Uterus (tissue), 2 donors: ENCODE results near the gene RNF183.

Source experiments
- POLR2A ChIP-seq, 2 donors: fragments of 450-650 bp; IDR thresholded peaks; one replicate each; pipeline ENCODE4 v1.6.1; 2016; ENCODE audit warnings: antibody characterized with exemption in 2 of 2, mild to moderate bottlenecking in 1 of 2, moderate library complexity in 1 of 2
- TF ChIP-seq, protein P1 (sequence below), 4 experiments: fragments of 200-600 bp in 2 of 4; fragments of 450-650 bp in 2 of 4; sonication (generic) in 2 of 4; IDR thresholded peaks; one replicate each; pipeline ENCODE4 v1.5.1; 2016 to 2019; ENCODE audit warnings: antibody characterized with exemption in 4 of 4, mild to moderate bottlenecking in 2 of 4, moderate library complexity in 1 of 4

DNA sequence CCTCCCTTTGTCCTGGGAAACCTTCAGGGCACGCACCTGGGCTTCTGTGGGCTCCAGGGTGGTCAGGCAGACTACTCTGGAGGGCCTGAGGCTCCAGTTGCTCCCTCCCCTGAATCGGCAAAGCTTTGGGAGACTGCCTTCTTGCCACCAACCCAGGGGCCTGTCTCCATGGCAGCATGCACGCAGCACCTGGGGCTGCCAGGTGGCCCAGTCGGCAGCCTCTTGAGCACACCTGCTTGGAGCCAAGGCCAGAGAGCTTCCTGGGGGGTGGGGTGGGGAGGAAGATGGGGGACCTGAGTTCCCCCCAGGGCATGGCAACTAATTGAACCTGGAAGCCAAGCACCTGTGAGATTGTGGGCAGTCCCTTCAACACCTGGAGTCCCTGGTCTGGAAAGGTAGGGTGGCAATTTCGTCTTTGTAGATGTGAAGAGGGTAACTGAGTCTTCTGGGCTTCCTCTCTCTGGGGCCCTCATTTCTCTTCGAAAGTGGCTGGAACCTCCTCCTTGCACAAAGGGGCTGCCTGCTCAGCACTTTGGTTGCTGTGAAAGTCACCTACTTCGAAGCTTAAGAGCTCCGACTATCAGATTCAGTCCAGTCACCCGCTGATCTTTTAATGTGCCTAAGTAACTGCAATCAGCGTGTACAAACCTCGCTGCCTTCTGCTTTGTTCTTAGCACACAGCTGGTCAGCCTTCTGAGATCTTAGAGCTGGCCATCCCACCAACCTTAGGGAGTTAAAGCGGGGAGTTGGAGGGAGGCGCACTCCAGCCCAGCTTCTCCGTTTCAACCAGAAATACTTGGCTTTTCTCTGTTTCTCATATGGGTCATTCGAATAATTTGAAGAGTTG lies 4.0 kb downstream of the RNF183 start:
- no peak for TF ChIP-seq POLR2A (IDR thresholded peaks at IDR 0.05)
- TF ChIP-seq, protein P1, sequence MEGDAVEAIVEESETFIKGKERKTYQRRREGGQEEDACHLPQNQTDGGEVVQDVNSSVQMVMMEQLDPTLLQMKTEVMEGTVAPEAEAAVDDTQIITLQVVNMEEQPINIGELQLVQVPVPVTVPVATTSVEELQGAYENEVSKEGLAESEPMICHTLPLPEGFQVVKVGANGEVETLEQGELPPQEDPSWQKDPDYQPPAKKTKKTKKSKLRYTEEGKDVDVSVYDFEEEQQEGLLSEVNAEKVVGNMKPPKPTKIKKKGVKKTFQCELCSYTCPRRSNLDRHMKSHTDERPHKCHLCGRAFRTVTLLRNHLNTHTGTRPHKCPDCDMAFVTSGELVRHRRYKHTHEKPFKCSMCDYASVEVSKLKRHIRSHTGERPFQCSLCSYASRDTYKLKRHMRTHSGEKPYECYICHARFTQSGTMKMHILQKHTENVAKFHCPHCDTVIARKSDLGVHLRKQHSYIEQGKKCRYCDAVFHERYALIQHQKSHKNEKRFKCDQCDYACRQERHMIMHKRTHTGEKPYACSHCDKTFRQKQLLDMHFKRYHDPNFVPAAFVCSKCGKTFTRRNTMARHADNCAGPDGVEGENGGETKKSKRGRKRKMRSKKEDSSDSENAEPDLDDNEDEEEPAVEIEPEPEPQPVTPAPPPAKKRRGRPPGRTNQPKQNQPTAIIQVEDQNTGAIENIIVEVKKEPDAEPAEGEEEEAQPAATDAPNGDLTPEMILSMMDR (IDR thresholded peaks at IDR 0.05), result no peak
